Tibial nerve (tissue), 4 donors: Measurements from ENCODE around the gene HLA-DMB. TPM values are rescaled to one million over a fixed set of nuclear protein-coding genes. Genes with fewer than 3 reads are reported as not detected.

Experiments
- DNase-seq, 2 donors: peaks; one replicate each; pipeline ENCODE4 v3.0.0-alpha.2; 2019; ENCODE audit warnings: low spot score in 2 of 2
- H3K27ac ChIP-seq, 4 donors: fragments of 200-600 bp; sonication (generic) in 3 of 4; one replicate each; pipeline ENCODE4 v1.5.1; 2017 to 2019; ENCODE audit warnings: mild to moderate bottlenecking in 1 of 4
- H3K27me3 ChIP-seq, 2 donors: fragments of 200-600 bp; sonication (generic) in 1 of 2; one replicate each; pipeline versions ENCODE4 v1.5.1 to v1.6.0; 2017 to 2019
- H3K36me3 ChIP-seq, 3 donors: fragments of 200-600 bp; sonication (generic); one replicate each; pipeline ENCODE4 v1.5.1; 2018 to 2019
- H3K4me1 ChIP-seq, 4 donors: fragments of 200-600 bp; sonication (generic) in 3 of 4; one replicate each; pipeline ENCODE4 v1.5.1; 2017 to 2019
- H3K4me3 ChIP-seq, 4 donors: fragments of 200-600 bp; sonication (generic) in 3 of 4; one replicate each; pipeline ENCODE4 v1.5.1; 2017 to 2019; ENCODE audit warnings: mild to moderate bottlenecking in 1 of 4, moderate library complexity in 1 of 4
- H3K9me3 ChIP-seq, 4 donors: fragments of 200-600 bp; sonication (generic) in 3 of 4; one replicate each; pipeline ENCODE4 v1.5.1; 2017 to 2019
- CTCF ChIP-seq, 5 experiments: fragments of 200-600 bp in 3 of 5; fragments of 450-650 bp in 2 of 5; sonication (generic) in 3 of 5; IDR thresholded peaks; one replicate each; pipeline ENCODE4 v1.5.1; 2016 to 2019; ENCODE audit warnings: antibody characterized with exemption in 5 of 5, mild to moderate bottlenecking in 3 of 5, moderate library complexity in 2 of 5
- EP300 ChIP-seq, 2 donors: sonication (generic); formaldehyde crosslinking; IDR thresholded peaks; one replicate each; pipeline ENCODE4 v1.6.1; 2017; ENCODE audit warnings: antibody characterized with exemption in 2 of 2, mild to moderate bottlenecking in 1 of 2
- POLR2A ChIP-seq, 2 donors: fragments of 450-650 bp; IDR thresholded peaks; one replicate each; pipeline ENCODE4 v1.6.1; 2017; ENCODE audit warnings: antibody characterized with exemption in 2 of 2, mild to moderate bottlenecking in 2 of 2, moderate library complexity in 2 of 2
- WGBS, 2 donors: methylation state at CpG; one replicate each; pipeline ENCODE4 v1.1.5; 2018; 5-methylcytosine and 5-hydroxymethylcytosine counted together
- total RNA-seq, 4 donors: library from RNA; depleted of rRNA; stranded (reverse); fragments of >200 nt; gene quantifications; one replicate each; pipeline ENCODE4 v1.1.0, GENCODE V29; 2016

HLA-DMB gene
- total RNA-seq, 4 donors from 2014 or later: 15.7 to 85.0 (median 25.5) TPM

- Histone ChIP-seq H3K4me3 (no peak overlapping the region), H3K4me1 (no peaks in the 10 kb centered on the region), H3K27me3 (no peaks in the 10 kb centered on the region), H3K36me3 (peaks cover 0 to 6% (median 0%) of the 10 kb centered on the region in 3 donors), H3K9me3 (no peaks in the 10 kb centered on the region), H3K27ac (no peak overlapping the region)
- no peak for DNase-seq
- no peak for TF ChIP-seq CTCF (IDR thresholded peaks at IDR 0.05)
- TF ChIP-seq POLR2A (IDR thresholded peaks at IDR 0.05): no peak
- TF ChIP-seq EP300 (IDR thresholded peaks at IDR 0.05): no peak
- WGBS, 2 donors: 59 to 72% methylated on average over 2 of the region's 2 CpGs
These were observed 35.8 kb downstream of the HLA-DMB start for GRCh38 chr6:32905078-32905477.

GRCh38 chr6:32903952-32904351, 36.9 kb downstream of the HLA-DMB start:
- Histone ChIP-seq H3K4me3 (no peak overlapping the region), H3K27ac (no peak overlapping the region), H3K9me3 (no peaks in the 10 kb centered on the region), H3K27me3 (no peaks in the 10 kb centered on the region), H3K36me3 (peaks cover 0 to 6% (median 0%) of the 10 kb centered on the region in 3 donors), H3K4me1 (no peaks in the 10 kb centered on the region)
- DNase-seq: no peak
- TF ChIP-seq EP300 (IDR thresholded peaks at IDR 0.05): no peak
- no peak for TF ChIP-seq CTCF (IDR thresholded peaks at IDR 0.05)
- no peak for TF ChIP-seq POLR2A (IDR thresholded peaks at IDR 0.05)

- Histone ChIP-seq H3K4me3 (peak overlapping the region; percentile 57 to 87 (median 66)), H3K27ac (peak overlapping the region; percentile 82 to 96 (median 90)), H3K36me3 (no peaks in the 10 kb centered on the region), H3K4me1 (peaks cover 3 to 22% (median 11%) of the 10 kb centered on the region in 4 donors), H3K9me3 (no peaks in the 10 kb centered on the region), H3K27me3 (no peaks in the 10 kb centered on the region)
- no peak for DNase-seq
- WGBS, 2 donors: 0% methylated on average over 4 to 8 of the region's 8 CpGs
- TF ChIP-seq EP300 (IDR thresholded peaks at IDR 0.05) (no peak), CTCF (IDR thresholded peaks at IDR 0.05) (no peak), POLR2A (IDR thresholded peaks at IDR 0.05) (no peak)
These were observed 45.9 kb downstream of the HLA-DMB start for GRCh38 chr6:32895006-32895345.

GRCh38 chr6:32894085-32895005, 46.5 kb downstream of the HLA-DMB start:
- no peaks in the 10 kb centered on the region for H3K36me3 ChIP-seq
- peaks cover 3 to 22% (median 11%) of the 10 kb centered on the region in 4 donors for H3K4me1 ChIP-seq
- WGBS, 2 donors: 1% methylated on average over 40 to 42 of the region's 61 CpGs
- peak overlapping the region; percentile 82 to 96 (median 90) for H3K27ac ChIP-seq
- no peaks in the 10 kb centered on the region for H3K9me3 ChIP-seq
- TF ChIP-seq POLR2A (IDR thresholded peaks at IDR 0.05) (peak; percentile 75 to 82), CTCF (IDR thresholded peaks at IDR 0.05) (peak in 1 of 5 experiments; percentile 27), EP300 (IDR thresholded peaks at IDR 0.05) (peak in 1 of 2 donors; percentile 89)
- H3K27me3 ChIP-seq: no peaks in the 10 kb centered on the region
- H3K4me3 ChIP-seq: peak overlapping the region; percentile 57 to 87 (median 66)
- peak; percentile 88 to 98 for DNase-seq

GRCh38 chr6:32890831-32891230, 50.0 kb downstream of the HLA-DMB start:
- WGBS, 2 donors: 47 to 49% methylated on average over 1 of the region's 1 CpG
- no peak for DNase-seq
- no peak overlapping the region for H3K4me3 ChIP-seq
- H3K9me3 ChIP-seq: no peaks in the 10 kb centered on the region
- peaks cover 3 to 36% (median 21%) of the 10 kb centered on the region in 4 donors for H3K4me1 ChIP-seq
- no peak for TF ChIP-seq EP300 (IDR thresholded peaks at IDR 0.05)
- TF ChIP-seq CTCF (IDR thresholded peaks at IDR 0.05): no peak
- H3K27ac ChIP-seq: no peak overlapping the region
- no peaks in the 10 kb centered on the region for H3K36me3 ChIP-seq
- no peaks in the 10 kb centered on the region for H3K27me3 ChIP-seq
